ENCODE data around the gene FBP2.
"Not testable (repeated sequence)": the region's sequence is repeated elsewhere in the genome, so short reads cannot be mapped to it uniquely, and the experiment has no call there.

The FBP2 gene

DNA sequence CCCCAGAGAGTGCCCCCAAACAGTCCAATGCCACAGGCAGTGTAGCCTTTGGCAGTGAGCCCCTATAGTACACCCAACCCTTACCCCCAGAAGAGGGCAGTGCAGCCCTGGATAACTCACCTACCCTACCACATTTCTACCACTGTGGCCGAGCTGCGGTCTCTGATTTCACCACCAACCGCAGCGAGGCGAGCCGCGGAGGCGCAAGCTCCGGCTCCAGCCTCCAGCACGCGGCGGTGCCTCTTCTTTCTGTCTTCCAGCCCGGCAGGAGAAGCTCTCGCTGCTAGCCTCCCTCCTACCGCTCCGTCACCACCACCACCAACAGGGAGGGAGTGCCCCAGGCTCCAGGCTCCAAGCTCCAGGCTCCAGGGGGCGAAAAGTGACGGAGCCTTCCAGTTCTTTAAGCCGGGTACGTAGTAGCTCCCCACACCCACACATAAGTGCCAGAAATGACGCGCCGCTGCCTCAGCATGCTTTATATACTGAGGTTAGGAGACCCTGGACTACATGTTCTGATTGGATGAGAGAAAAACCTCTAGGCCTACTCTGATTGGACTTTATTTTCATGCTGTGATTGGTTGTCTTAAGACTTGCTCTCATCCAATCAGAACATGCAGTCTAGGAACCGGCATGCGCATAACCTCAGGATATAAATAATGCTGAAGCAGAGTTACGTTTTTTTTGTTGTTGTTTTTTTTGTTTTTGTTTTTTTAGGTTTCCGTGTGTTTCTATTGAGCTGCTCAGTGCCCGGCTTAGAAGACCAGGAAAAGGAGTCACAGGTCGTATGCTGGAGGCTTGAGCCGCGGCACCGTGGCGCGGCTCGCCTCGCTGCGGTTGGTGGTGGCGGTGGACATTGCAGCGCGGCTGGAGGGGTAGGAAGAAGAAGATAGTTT is 38.9 kb downstream of the FBP2 start, which contains the start of gene PCAT7:
Gene PCAT7 (plus strand): TSS at position 645 of the 893 bp plus-strand sequence.
- DNase-seq = peak; percentile 49

DNA sequence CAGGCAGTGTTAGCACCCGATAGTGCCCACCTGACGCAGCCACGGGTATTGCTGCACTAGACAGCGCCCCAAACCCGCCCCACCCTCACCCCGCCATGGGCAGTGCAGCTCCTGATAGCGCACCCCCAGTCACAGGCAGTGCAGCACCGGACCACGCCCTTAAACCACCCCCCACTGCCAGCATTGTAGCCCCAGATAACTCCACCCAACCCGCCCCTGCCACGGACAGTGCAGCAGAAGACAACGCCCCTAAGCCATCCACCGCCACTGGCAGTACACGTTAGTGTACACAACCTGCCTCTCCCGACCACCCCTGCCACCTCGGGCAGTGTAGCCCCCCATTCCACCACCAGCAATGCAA is 39.6 kb downstream of the FBP2 start:
- DNase-seq = no peak

- DNase-seq = no peak
These were observed 40.3 kb downstream of the FBP2 start for GRCh38 chr9:94553029-94553938.

GRCh38 chr9:94545940-94546339 is 47.7 kb downstream of the FBP2 start:
- DNase-seq = no peak

GRCh38 chr9:94544335-94544734 is 49.3 kb downstream of the FBP2 start:
- DNase-seq = not testable (repeated sequence)

DNA sequence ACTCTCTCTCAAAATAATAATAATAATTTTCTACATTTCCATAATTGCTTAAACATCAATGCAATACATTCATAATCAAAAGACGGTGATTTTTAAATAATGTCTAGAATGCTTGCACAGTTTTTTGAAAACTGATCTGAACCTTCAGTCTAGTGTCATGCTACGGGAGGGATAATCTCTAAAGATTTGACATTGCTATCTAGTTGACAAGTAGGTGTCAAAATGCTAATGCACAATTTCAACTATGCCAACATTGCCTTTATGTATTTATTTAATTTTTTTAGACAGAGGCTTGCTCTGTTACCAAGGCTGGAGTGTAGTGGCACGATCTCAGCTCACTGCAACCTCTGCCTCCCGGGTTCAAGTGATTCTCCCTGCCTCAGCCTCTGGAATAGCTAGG is 54.7 kb downstream of the FBP2 start:
- no peak for DNase-seq

GRCh38 chr9:94534901-94535300 is 58.7 kb downstream of the FBP2 start:
- peak; percentile 79 for DNase-seq

GRCh38 chr9:94533601-94534000 is 60.0 kb downstream of the FBP2 start:
- DNase-seq = no peak

- no peak for DNase-seq
These were observed 60.5 kb downstream of the FBP2 start for GRCh38 chr9:94533155-94533554.

GRCh38 chr9:94528886-94529285 is 64.7 kb downstream of the FBP2 start:
- no peak for DNase-seq

- no peak for DNase-seq
These were observed 66.7 kb downstream of the FBP2 start for GRCh38 chr9:94526951-94527350.

DNA sequence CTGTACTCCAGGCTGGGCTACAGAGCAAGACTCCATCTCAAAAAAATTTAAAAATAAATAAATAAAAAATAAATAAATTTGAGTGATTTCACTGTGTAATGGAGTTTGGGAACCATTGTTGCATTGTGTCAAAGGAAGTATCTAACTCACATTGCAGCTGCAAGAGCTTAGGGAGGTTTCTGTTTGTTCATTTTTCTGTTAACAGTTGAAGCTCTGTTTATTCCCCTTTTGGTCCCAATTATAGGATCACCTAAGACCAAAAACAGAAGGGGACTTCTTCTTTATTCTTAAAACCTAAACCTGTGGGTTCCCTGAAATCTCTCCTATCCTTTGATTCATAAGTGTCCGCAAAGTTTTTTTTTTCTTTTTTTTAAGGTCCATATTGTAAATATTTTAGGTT is 67.4 kb downstream of the FBP2 start:
- no peak for DNase-seq

DNA sequence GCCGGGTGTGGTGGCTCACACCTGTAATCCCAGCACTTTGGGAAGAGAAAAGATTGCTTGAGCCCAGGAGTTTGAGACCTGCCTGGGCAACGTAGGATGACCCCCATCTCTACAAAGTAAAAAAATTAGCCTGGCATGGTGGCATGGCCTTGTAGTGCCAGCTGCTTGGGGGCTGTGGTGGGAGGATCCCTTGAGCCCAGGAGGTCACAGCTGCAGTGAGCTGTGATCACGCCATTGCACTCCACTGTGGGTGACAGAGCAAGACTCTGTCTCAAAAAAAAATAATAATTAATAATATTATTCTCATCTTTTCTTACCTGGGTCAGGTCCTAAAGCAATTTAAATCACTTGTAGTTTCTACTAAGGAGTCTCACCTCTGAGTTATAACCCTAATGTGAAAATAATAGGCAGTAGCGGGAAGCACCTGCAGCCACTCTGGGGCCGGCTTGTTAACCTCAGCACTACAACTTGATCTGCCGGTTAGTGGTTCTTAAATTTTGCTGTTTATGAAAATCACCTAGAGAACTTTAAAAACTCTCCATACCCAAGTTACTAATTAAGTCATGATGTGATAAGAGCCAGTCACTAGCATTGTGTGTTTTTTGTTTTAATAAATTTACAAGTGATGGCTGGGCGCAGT is 68.1 kb downstream of the FBP2 start:
- no peak for DNase-seq

GRCh38 chr9:94517254-94517653 is 76.4 kb downstream of the FBP2 start:
- DNase-seq = no peak

DNA sequence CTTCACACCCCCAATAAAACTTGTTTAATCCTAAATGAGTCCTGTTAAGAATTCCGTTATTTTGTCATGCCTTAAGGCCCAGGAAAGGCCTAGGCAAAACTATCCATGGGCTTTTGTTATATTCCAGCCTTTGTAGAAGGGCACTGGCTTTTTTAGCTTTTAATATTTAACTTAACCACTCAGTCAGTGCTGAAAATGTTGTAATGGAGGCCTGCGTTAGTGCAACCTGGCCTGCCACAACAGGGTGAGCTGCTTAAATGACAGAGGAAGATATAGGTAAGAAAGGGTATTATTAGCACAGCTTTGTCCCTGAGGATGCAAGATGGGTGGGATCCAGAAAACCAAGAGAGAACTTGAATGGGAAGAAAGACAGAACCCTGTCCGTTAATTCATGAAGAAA is 78.9 kb downstream of the FBP2 start:
- no peak for DNase-seq

DNA sequence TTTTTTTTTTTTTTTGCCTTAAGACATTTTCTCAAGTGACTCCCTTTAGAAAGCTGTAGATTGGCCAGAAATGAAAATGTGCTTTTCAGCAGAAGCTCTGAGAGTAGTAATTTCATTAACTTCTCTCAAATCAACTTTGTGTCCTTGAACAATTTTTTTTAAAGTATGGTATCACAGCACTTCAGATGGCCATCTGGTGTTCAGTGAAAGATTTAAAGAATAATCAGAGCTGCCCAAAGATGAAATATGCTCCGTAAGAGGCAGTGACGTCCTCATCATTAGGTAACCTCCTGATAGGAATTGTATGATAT is 81.7 kb downstream of the FBP2 start:
- no peak for DNase-seq

GRCh38 chr9:94511134-94511954 is 82.3 kb downstream of the FBP2 start:
- DNase-seq = peak; percentile 75
